Transverse colon (tissue), 4 donors: ENCODE results near the gene HSDL1. TPM values are rescaled to one million over a fixed set of nuclear protein-coding genes. Genes with fewer than 3 reads are reported as not detected.

Experiments
- DNase-seq: peaks from one replicate; pipeline ENCODE4 v3.0.0-alpha.2; 2019
- H3K27ac ChIP-seq, 4 donors: fragments of 200-600 bp; sonication (generic); 2 replicates each; pipeline ENCODE4 v1.5.1; 2016 to 2018; ENCODE audit warnings: inconsistent platforms in 4 of 4
- H3K27me3 ChIP-seq: fragments of 200-600 bp; sonication (generic); 2 replicates; pipeline ENCODE4 v1.5.1; 2017; ENCODE audit warnings: inconsistent platforms
- H3K36me3 ChIP-seq, 4 donors: fragments of 200-600 bp; sonication (generic); 2 replicates each; pipeline ENCODE4 v1.5.1; 2017 to 2019; ENCODE audit warnings: inconsistent platforms in 4 of 4
- H3K4me1 ChIP-seq, 4 donors: fragments of 200-600 bp; sonication (generic); 2 replicates each; pipeline ENCODE4 v1.5.1; 2017 to 2020; ENCODE audit warnings: inconsistent platforms in 4 of 4
- H3K4me3 ChIP-seq, 4 donors: fragments of 200-600 bp; sonication (generic); 1 replicate in 1 of 4; 2 replicates in 3 of 4; pipeline versions ENCODE4 v1.5.1 to v1.6.1; 2017 to 2019; ENCODE audit warnings: inconsistent platforms in 4 of 4
- H3K9me3 ChIP-seq, 2 donors: fragments of 200-600 bp; sonication (generic); 2 replicates each; pipeline ENCODE4 v1.5.1; 2017 to 2019; ENCODE audit warnings: inconsistent platforms in 2 of 2
- CTCF ChIP-seq, 5 experiments: fragments of 200-600 bp in 3 of 5; fragments of 450-650 bp in 2 of 5; sonication (generic) in 3 of 5; IDR thresholded peaks; 1 replicate in 2 of 5; 2 replicates in 3 of 5; pipeline ENCODE4 v1.5.1; 2016 to 2017; ENCODE audit warnings: antibody characterized with exemption in 5 of 5, inconsistent platforms in 3 of 5, mild to moderate bottlenecking in 2 of 5, moderate library complexity in 1 of 5
- EP300 ChIP-seq: sonication (generic); formaldehyde crosslinking; IDR thresholded peaks from one replicate; pipeline ENCODE4 v1.6.1; 2017; ENCODE audit warnings: antibody characterized with exemption, low read depth
- POLR2A ChIP-seq: fragments of 450-650 bp; IDR thresholded peaks from one replicate; pipeline ENCODE4 v1.6.1; 2016; ENCODE audit warnings: antibody characterized with exemption, mild to moderate bottlenecking, moderate library complexity
- POLR2AphosphoS5 ChIP-seq, 3 donors: sonication (generic); formaldehyde crosslinking; IDR thresholded peaks; one replicate each; pipeline ENCODE4 v1.6.1; 2016; ENCODE audit warnings: antibody characterized with exemption in 3 of 3
- WGBS, 2 donors: methylation state at CpG; one replicate each; pipeline ENCODE4 v1.1.5; 2018; ENCODE audit warnings: low coverage in 1 of 2; 5-methylcytosine and 5-hydroxymethylcytosine counted together
- in situ Hi-C, 4 donors: fragments of 200-750 bp; cut with MboI; loops; one replicate each; pipeline versions ENCODE4 v1.15.0 to v1.15.1; 2017; ENCODE audit warnings: low sequenced_read_pairs in 3 of 4, low pct_ligation_motif_present in 1 of 4, low pct_unique_long_range_greater_than_20kb in 1 of 4
- intact Hi-C: fragments of 100-400 bp; cut with DNase I; formaldehyde crosslinking; loops from one replicate; pipeline ENCODE4 v1.15.1; 2023; ENCODE audit warnings: low total_unique reads
- total RNA-seq, 4 donors: library from RNA; depleted of rRNA; stranded (reverse); fragments of >200 nt; gene quantifications; one replicate each; pipeline ENCODE4 v1.1.0, GENCODE V29; 2016

The HSDL1 gene
- total RNA-seq, 4 donors from 2014 or later: 1.2 to 16.2 (median 8.7) TPM

DNA sequence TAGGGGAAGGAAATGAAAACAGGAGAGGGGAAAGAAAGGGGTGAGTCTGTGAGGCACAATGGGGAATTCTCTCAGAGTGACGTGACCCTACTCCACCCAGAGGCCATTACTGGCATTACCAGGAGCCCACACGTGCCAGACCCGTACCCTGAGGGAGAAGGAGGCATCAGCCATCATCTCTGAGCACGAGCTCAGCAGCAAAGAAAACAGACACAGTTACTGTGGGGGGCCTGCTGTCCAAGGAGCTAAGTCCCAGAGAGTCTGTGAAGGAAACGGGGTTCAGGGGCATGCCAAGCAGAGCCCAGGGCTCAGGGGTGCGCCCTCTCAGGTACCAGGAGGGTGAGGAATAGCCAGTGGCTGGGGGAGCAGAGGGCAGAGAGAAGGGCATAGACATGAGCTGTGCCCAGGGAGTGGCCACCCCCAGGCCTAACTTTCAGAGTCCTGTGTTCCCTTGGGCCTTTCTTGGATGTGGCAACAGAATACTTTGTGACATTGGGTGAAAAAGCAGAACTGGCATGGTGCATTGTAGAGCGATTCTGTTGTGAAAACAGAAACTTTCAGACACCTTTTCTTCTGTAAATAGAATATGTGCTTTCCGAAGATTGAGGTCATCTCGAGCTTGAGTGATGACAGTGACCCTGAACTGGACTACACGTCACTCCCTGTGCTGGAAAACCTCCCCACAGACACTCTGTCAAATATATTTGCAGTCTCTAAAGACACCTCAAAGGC is 30.5 kb upstream of the HSDL1 start:
- Histone ChIP-seq H3K27me3 (no peaks in the 10 kb centered on the region), H3K36me3 (peaks cover 0 to 3% (median 0%) of the 10 kb centered on the region in 4 donors), H3K27ac (peak overlapping the region in 1 of 4 donors; percentile 79), H3K4me3 (no peak overlapping the region), H3K9me3 (no peaks in the 10 kb centered on the region), H3K4me1 (peaks cover 14 to 29% (median 17%) of the 10 kb centered on the region in 4 donors)
- in situ Hi-C loops: loop anchor here in 3 of 4 donors (10.0 to 25.0 kb wide), 3 partner anchors 91 to 363 kb away; partner anchors contain the start of genes HSBP1 (in 1 of the 3), NECAB2 (in 1 of the 3) and OSGIN1 (in 1 of the 3)
- intact Hi-C loops: no loop called here
- no peak for TF ChIP-seq POLR2AphosphoS5 (IDR thresholded peaks at IDR 0.05)
- no peak for TF ChIP-seq POLR2A
- no peak for TF ChIP-seq EP300
- peak; percentile 39 to 89 (median 82) for TF ChIP-seq CTCF (IDR thresholded peaks at IDR 0.05)
- DNase-seq: peak; percentile 58
- 20 to 42% methylated on average over 1 to 10 of the region's 10 CpGs for WGBS, 2 donors

DNA sequence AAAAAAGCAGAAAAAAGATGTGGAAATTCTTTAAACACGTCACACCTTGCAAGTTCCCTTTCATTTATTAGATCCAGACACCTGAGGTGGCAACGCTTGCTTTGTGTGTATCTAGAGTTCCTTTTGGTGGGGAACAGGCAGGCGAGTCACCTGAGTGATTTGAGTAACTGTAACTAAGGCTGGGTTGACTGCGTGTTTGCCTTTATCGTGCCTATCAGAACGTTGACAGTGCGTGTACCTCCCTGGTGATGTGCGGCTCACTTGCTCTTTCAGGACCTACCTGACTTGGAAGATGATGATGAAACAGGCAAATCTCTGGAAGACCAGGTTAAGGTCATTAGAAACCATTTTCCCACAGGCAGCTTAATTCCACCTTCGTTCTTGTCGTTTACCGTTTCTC is 29.4 kb upstream of the HSDL1 start:
- WGBS, 2 donors: 70 to 78% methylated on average over 9 to 11 of the region's 11 CpGs
- TF ChIP-seq EP300 (no peak), POLR2A (no peak), CTCF (IDR thresholded peaks at IDR 0.05) (no peak), POLR2AphosphoS5 (IDR thresholded peaks at IDR 0.05) (no peak)
- DNase-seq: no peak
- intact Hi-C loops (no loop called here), in situ Hi-C loops (loop anchor here in 2 of 4 donors (10.0 kb wide), 1 partner anchor 90 kb away; no protein-coding TSS in a partner anchor)
- peaks cover 14 to 29% (median 17%) of the 10 kb centered on the region in 4 donors for H3K4me1 ChIP-seq
- H3K9me3 ChIP-seq: no peaks in the 10 kb centered on the region
- H3K27me3 ChIP-seq: no peaks in the 10 kb centered on the region
- H3K36me3 ChIP-seq: peaks cover 0 to 2% (median 0%) of the 10 kb centered on the region in 4 donors
- no peak overlapping the region for H3K27ac ChIP-seq
- no peak overlapping the region for H3K4me3 ChIP-seq

DNA sequence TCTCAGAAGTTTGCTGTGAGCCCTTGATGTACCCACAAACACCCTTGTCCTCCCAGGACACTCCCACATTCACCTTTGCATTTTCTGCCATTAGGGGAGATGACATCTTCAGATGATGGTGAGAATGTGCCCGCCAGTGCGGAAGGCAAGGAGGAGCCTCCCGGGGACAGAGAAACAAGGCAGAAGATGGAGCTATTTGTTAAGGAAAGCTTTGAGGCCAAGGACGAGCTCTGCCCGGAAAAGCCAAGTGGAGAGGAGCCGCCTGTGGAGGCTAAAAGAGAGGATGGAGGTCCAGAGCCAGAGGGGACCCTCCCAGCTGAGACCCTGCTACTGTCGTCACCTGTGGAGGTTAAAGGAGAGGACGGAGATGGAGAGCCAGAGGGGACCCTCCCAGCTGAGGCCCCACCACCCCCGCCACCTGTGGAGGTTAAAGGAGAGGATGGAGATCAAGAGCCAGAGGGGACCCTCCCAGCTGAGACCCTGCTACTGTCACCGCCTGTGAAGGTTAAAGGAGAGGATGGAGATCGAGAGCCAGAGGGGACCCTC is 24.9 kb upstream of the HSDL1 start:
- no peak overlapping the region for H3K27ac ChIP-seq
- in situ Hi-C loops (loop anchor here in 2 of 4 donors (10.0 kb wide), 1 partner anchor 85 kb away; no protein-coding TSS in a partner anchor), intact Hi-C loops (no loop called here)
- no peaks in the 10 kb centered on the region for H3K36me3 ChIP-seq
- no peaks in the 10 kb centered on the region for H3K4me1 ChIP-seq
- no peak overlapping the region for H3K4me3 ChIP-seq
- H3K27me3 ChIP-seq: peaks cover 9% of the 10 kb centered on the region
- H3K9me3 ChIP-seq: no peaks in the 10 kb centered on the region
- TF ChIP-seq POLR2AphosphoS5 (IDR thresholded peaks at IDR 0.05) (no peak), EP300 (no peak)
- DNase-seq: no peak
- 75 to 82% methylated on average over 6 to 11 of the region's 11 CpGs for WGBS, 2 donors

DNA sequence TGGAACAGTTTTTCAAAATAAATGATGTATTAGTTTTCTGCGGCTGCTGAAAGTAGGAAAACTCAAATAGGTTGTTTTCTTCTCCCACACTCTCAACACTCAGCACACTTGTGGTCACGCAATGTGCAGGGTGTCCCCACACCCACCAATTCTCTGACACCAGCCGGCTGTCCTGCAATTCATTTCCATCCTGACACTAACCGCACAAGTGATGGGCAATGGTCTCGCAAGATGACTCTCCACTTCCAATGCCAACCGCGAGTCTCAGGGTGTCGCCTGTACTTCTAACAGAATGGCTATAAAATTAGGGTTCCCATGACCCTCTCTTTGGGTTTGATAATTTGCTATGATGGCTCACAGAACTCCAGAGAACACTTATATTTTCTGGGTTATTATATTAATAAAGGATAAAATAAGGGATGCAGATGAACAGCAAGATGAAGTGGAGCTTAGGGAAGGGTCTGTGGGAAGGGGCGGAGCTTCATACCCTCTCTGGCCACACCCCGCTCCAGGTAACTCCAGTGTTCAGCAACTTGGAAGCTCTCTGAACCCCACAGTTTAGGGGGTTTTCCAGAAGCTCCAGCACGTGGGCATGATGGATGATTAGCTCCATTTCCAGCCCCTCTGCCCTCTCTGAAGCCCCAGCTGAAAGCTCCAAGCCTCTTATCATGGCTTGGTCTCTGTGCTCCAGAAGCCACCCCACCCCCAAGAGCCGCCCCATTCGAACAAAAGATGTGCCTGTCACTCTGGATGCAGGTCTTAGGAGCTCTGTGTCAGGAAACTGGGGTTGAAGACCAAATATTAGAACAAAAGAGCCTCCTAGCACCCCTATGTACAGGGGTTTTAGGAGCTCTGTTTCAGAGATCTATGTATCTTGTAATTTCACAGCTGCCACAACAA is 22.1 kb upstream of the HSDL1 start:
- H3K27me3 ChIP-seq: peaks cover 19% of the 10 kb centered on the region
- no peak overlapping the region for H3K27ac ChIP-seq
- WGBS, 2 donors: 64 to 71% methylated on average over 6 to 13 of the region's 13 CpGs
- intact Hi-C loops: no loop called here
- H3K4me1 ChIP-seq: no peaks in the 10 kb centered on the region
- TF ChIP-seq POLR2AphosphoS5 (IDR thresholded peaks at IDR 0.05) (no peak), POLR2A (no peak), CTCF (IDR thresholded peaks at IDR 0.05) (no peak), EP300 (no peak)
- in situ Hi-C loops: no loop called here
- H3K9me3 ChIP-seq: no peaks in the 10 kb centered on the region
- DNase-seq: no peak
- no peak overlapping the region for H3K4me3 ChIP-seq
- no peaks in the 10 kb centered on the region for H3K36me3 ChIP-seq
